GM19023 (cell line): ENCODE results near the gene ZNF79.

Source experiments
- ATAC-seq: cut with Tn5 transposase; IDR thresholded peaks from one replicate; pipeline ENCODE4 v1.9.1; 2021; ENCODE audit warnings: mild to moderate bottlenecking, moderate library complexity; ENCODE audit not compliant: unreplicated experiment

Gene ZNF79

DNA sequence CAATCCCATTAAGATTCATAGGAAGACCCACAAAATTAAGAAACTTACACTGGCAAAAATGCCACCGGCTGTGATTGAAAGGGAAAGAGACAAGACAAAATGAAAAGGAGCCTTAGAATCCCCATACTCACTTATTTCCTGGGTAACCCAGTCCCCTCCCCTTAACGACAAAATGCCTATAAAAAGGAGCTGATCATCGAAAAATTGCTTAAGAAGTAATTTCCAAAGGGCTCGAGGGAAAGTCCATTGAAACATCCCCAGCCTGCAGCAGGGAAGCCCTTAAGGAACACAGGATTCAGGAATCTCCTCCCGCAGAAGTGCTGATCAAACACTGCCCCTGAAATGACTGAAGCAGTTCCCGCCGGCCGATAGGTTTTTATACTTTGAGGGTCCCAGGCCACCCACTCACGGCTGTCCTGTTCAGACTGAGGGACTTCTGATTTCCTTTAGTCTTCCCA lies 677 bp upstream of the ZNF79 start:
- ATAC-seq = no peak

DNA sequence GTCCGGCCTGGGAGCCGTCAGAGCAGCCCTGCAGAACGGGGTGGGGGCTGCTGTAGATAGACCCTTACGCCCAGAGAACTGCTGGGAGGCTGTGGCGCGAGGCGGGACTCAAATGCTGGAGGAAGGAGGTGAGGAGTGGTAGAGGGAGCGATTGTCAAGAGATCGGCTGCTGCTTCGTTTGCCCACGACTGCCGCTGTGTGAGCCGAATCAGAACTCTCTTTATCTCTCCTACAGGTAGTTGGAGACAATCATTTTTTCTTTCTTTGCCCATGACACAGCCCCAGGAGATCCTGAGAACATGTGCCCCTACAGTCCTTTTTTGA lies 456 bp downstream of the ZNF79 start:
- no peak for ATAC-seq

DNA sequence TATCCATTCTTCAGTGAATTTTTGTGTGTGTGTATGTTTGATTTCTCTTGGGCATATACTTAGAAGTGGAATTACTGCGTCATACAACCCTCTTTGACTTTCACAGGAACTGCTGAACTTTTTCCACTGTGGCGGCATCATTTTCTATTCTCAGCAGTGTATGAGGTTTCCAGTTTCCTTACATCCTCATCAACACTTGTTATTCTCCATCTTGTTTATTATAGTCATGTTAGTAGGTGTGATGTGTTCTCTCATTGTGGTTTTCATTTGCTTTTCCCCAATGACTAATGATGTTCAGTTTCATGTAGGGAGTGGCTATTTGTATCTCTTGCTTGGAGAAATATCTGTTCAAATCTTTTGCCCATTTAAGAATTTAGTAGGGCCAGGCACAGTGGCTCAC lies 2.6 kb downstream of the ZNF79 start:
- no peak for ATAC-seq

DNA sequence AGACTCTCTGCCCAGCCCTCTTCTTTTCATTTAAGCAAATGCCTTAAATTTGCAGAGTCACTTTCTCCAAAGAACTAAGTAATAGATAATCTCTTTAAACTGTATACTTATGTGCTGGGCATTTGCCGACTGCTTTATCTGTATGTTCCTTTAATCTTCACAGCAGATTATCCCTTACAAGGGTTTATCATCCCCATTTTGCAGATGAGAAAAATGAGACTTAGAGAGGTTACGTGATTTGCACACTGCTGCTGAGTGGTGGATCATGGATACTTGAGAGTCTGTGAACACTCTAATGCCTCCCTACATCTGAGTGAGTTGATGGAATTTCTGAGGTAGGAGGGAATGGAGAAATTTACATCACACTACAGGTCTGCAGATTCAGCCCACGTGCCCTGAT lies 4.2 kb downstream of the ZNF79 start:
- no peak for ATAC-seq

- ATAC-seq = no peak
Measured at GRCh38 chr9:127430415-127430814, 6.2 kb downstream of the ZNF79 start.

DNA sequence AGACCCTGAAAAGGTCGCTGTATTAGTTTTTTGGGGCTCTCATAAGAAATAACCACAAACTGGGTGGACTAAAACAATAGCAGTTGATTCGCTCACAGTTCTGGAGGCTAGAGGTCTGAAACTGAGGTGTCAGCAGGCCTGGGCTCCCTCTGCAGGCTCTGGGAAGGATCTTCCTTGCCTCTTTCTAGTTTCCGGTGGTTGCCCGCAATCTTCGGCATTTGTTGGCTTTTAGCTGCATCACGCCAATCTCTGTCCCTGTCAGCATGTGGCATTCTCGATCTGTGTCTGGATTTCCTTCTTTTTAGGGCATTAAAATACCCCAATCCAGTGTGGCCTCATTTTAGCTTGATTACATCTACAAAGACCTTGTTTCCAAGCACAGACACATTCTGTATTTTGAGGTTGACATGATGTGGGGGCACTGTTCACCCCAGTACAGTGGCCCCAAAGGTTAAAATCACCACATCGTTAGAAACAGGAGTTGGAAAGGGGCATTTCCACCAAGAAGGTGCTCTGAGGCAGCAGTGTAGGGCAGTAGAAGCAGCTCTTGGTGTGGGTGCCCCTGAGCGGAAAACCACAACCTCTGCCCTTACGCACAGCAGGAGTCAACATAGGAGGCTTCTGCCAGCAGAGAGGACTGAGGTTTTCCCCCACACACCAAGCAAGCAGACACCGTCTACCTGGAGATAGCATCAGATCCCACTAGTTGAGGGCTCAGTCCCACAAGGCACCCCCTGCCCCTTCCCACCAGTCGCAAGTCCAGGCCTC lies 13.5 kb downstream of the ZNF79 start:
- no peak for ATAC-seq

DNA sequence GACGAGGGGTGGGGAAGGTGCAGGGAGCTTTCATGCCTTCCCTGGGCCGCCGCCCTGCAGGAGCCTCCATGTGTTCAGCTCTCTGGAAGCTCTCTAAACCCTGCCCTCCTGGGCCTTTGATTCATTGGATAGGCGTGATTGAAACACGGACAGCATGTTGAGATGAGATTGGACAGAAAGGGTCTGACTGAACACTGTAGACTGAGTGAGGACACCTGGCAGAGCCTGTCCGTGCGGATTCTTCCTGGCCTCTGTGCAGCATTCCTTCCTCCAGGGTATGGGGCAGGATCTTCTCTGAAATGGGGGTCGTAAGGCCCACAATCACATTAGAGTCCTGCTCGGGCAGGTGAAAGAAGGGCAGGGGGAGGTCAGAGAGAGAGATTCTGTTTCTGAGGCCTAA lies 14.2 kb downstream of the ZNF79 start:
- ATAC-seq = no peak

- no peak for ATAC-seq
Measured at GRCh38 chr9:127444283-127444920, 20.2 kb downstream of the ZNF79 start.

GRCh38 chr9:127444921-127445850 lies 21.0 kb downstream of the ZNF79 start:
- no peak for ATAC-seq

- ATAC-seq = no peak
Measured at GRCh38 chr9:127445851-127446712, 21.9 kb downstream of the ZNF79 start.

GRCh38 chr9:127446713-127447415 lies 22.7 kb downstream of the ZNF79 start:
- no peak for ATAC-seq

GRCh38 chr9:127447416-127448111 lies 23.4 kb downstream of the ZNF79 start:
- ATAC-seq = no peak

- no peak for ATAC-seq
Measured at GRCh38 chr9:127448112-127448805, 24.1 kb downstream of the ZNF79 start.

DNA sequence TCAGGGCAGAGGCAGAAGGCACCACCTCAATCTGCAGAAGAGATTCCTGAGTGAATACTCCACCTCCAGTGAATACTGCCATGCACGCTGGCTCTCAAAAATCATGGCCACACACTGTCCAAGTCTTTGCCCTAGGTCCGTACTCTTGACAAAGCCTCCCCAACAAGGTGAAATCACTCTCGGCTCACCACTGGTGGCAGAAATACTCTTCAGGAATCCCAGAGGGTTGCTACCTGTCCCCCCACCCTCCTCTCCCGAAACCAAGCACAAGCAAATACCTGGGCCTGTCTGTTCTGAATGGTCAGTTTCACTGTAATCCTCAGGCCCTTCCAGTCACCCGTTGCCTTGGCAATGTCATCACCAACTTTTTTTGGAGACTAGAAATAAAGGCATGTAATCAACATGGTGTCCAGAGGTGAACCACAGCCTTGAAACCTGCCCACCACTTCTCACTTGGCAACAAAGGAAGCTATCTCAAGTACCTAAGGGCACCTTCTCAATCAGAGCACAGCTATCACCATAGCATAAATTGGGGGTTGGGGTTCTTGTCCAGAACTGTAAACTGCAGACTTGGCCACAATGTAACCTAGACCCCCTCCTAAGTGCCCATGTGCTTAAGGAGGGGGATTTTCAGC lies 25.3 kb downstream of the ZNF79 start:
- no peak for ATAC-seq

GRCh38 chr9:127450243-127450760 lies 26.1 kb downstream of the ZNF79 start:
- no peak for ATAC-seq

GRCh38 chr9:127450830-127451607 lies 26.8 kb downstream of the ZNF79 start, which contains the start of the genes LRSAM1 and RPL12:
TSS of gene LRSAM1 (plus strand) at chr9:127451510. CDS start at chr9:127454528, 3,018 bp downstream.
TSS of gene RPL12 (minus strand) at chr9:127451406. CDS start at chr9:127451317, 89 bp downstream.
- ATAC-seq = peak; percentile 63

DNA sequence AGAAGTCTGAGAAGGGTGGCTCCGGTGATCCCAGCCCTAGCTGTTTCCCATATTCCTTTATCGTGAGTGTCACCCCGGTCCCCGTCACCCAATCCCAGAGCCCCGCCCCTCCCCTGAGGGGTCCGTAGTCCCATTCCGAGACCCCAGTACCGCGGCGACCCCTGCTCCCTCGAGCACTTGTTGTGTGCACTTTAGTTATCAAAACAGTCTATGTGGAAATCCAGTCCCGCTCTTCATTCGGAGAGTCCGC lies 27.4 kb downstream of the ZNF79 start:
- peak; percentile 20 for ATAC-seq
